Measurements from ENCODE around the gene INSYN2B.

Gene INSYN2B

DNA sequence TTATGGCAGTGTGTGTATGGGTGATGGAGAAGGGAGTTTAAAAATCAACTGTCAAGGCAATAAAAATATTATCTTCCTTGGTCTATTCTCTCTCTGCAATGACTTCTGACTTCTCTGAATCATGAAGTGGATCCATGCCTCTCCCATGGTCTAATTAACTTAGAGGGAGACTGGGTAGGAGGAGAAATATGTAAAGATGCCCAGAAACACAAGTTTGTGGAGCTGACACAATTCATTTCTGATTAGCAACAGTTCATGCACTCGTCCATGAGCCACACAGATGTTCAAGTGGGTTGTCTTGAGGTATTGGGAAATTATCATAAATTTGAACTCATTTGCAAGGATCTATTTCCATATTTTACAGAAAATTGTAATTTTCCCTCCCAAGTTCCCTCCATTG is 38.1 kb downstream of the INSYN2B start:
- DNase-seq (ENCODE audit: low read depth in 2 of 2) = no peak
- no peak overlapping the region for H3K4me3 ChIP-seq (replicated peaks in 1 of 2; ENCODE audit: low read depth in 2 of 2, low read length in 2 of 2)
- no peak for TF ChIP-seq CTCF (IDR thresholded peaks at IDR 0.05; ENCODE audit: low read depth, low read length)

GRCh38 chr5:169941542-169941941 is 38.8 kb downstream of the INSYN2B start:
- H3K4me3 ChIP-seq (replicated peaks in 1 of 2; ENCODE audit: low read depth in 2 of 2, low read length in 2 of 2) = no peak overlapping the region
- no peak for DNase-seq (ENCODE audit: low read depth in 2 of 2)
- no peak for TF ChIP-seq CTCF (IDR thresholded peaks at IDR 0.05; ENCODE audit: low read depth, low read length)

DNA sequence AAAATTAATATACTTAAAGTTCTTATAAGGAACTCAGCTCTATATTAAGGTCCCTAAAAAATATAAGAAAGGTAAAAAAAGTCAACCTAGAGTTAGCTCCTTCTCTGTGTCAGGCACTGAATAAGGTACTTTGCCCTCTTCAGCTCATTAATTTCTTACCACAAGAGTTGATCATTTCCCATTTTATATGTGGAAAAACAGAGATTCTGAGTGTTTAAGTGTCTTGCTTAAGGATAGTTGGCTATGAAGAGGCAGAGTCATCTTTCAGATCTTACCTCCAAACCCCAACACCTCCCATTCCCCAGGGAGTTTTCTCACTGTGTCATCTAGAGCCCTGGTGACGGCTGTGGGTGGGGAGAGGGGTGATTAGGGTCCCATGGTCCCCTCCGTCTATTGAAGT is 40.6 kb downstream of the INSYN2B start:
- H3K4me3 ChIP-seq (replicated peaks in 1 of 2; ENCODE audit: low read depth in 2 of 2, low read length in 2 of 2) = no peak overlapping the region
- TF ChIP-seq CTCF (IDR thresholded peaks at IDR 0.05; ENCODE audit: low read depth, low read length) = no peak
- DNase-seq (ENCODE audit: low read depth in 2 of 2) = no peak

- TF ChIP-seq CTCF (IDR thresholded peaks at IDR 0.05; ENCODE audit: low read depth, low read length) = no peak
Measured at GRCh38 chr5:169938439-169938838, 41.9 kb downstream of the INSYN2B start.

GRCh38 chr5:169935762-169936161 is 44.5 kb downstream of the INSYN2B start:
- H3K4me3 ChIP-seq (replicated peaks in 1 of 2; ENCODE audit: low read depth in 2 of 2, low read length in 2 of 2) = no peak overlapping the region
- no peak for TF ChIP-seq CTCF (IDR thresholded peaks at IDR 0.05; ENCODE audit: low read depth, low read length)
- no peak for DNase-seq (ENCODE audit: low read depth in 2 of 2)

More at GRCh38 chr5:169938439-169938838, 41.9 kb downstream of the INSYN2B start:
- no peak overlapping the region for H3K4me3 ChIP-seq (replicated peaks in 1 of 2; ENCODE audit: low read depth in 2 of 2, low read length in 2 of 2)
- no peak for DNase-seq (ENCODE audit: low read depth in 2 of 2)

- H3K4me3 ChIP-seq (replicated peaks in 1 of 2; ENCODE audit: low read depth in 2 of 2, low read length in 2 of 2) = no peak overlapping the region
- no peak for TF ChIP-seq CTCF (IDR thresholded peaks at IDR 0.05; ENCODE audit: low read depth, low read length)
- DNase-seq (ENCODE audit: low read depth in 2 of 2) = peak; percentile 19 to 29
Measured at GRCh38 chr5:169934990-169935389, 45.3 kb downstream of the INSYN2B start.

- H3K4me3 ChIP-seq (replicated peaks in 1 of 2; ENCODE audit: low read depth in 2 of 2, low read length in 2 of 2) = no peak overlapping the region
- DNase-seq (ENCODE audit: low read depth in 2 of 2) = no peak
- no peak for TF ChIP-seq CTCF (IDR thresholded peaks at IDR 0.05; ENCODE audit: low read depth, low read length)
Measured at GRCh38 chr5:169933616-169934015, 46.7 kb downstream of the INSYN2B start.
